Liver (tissue), 9 donors: Measurements from ENCODE around the gene SH3RF3. TPM values are rescaled to one million over a fixed set of nuclear protein-coding genes. Genes with fewer than 3 reads are reported as not detected.

Experiments
- DNase-seq: peaks from one replicate; pipeline ENCODE4 v3.0.0-alpha.2; 2017; ENCODE audit warnings: low spot score
- H3K27ac ChIP-seq, 2 donors: one replicate each; pipeline ENCODE4 v1.7.0; 2013; ENCODE audit warnings: inconsistent platforms in 2 of 2, low read length in 2 of 2, control low read depth in 1 of 2, low read depth in 1 of 2, mild to moderate bottlenecking in 1 of 2
- H3K27me3 ChIP-seq, 4 donors: one replicate each; pipeline versions ENCODE4 v1.6.1 to v1.7.0; 2013; ENCODE audit warnings: low read length in 3 of 4, inconsistent platforms in 1 of 4, mild to moderate bottlenecking in 1 of 4, moderate library complexity in 1 of 4; ENCODE audit not compliant: control insufficient read depth in 4 of 4, insufficient read depth in 4 of 4
- H3K36me3 ChIP-seq, 4 donors: one replicate each; pipeline versions ENCODE4 v1.6.1 to v1.7.0; 2013; ENCODE audit warnings: low read length in 3 of 4, mild to moderate bottlenecking in 3 of 4, low read depth in 1 of 4, moderate library complexity in 1 of 4; ENCODE audit not compliant: control insufficient read depth in 4 of 4, insufficient read depth in 3 of 4
- H3K4me1 ChIP-seq, 4 donors: one replicate each; pipeline versions ENCODE4 v1.6.1 to v1.7.0; 2013; ENCODE audit warnings: low read length in 3 of 4, mild to moderate bottlenecking in 3 of 4, moderate library complexity in 1 of 4; ENCODE audit not compliant: control insufficient read depth in 4 of 4, insufficient read depth in 4 of 4
- H3K4me3 ChIP-seq, 3 donors: one replicate each; pipeline versions ENCODE4 v1.6.1 to v1.7.0; 2013; ENCODE audit warnings: low read length in 3 of 3, control low read depth in 1 of 3, low read depth in 1 of 3, mild to moderate bottlenecking in 1 of 3
- H3K9ac ChIP-seq, 2 donors: one replicate each; pipeline ENCODE4 v1.7.0; 2013; ENCODE audit warnings: low read length in 2 of 2, mild to moderate bottlenecking in 2 of 2, moderate library complexity in 2 of 2, control low read depth in 1 of 2, low read depth in 1 of 2
- H3K9me3 ChIP-seq, 4 donors: one replicate each; pipeline versions ENCODE4 v1.6.1 to v1.7.0; 2013; ENCODE audit warnings: low read length in 3 of 4; ENCODE audit not compliant: control insufficient read depth in 4 of 4
- CTCF ChIP-seq: fragments of 150-350 bp; IDR thresholded peaks from 2 replicates; pipeline ENCODE4 v1.5.1; 2017; ENCODE audit warnings: improper control_type of control experiment, low read depth, low read length; ENCODE audit not compliant: missing input control
- EGR1 ChIP-seq, 2 donors: IDR thresholded peaks; 2 replicates each; pipeline ENCODE4 v1.6.1; 2016 to 2018; ENCODE audit warnings: antibody characterized with exemption in 2 of 2, low read depth in 2 of 2
- FOXA1 ChIP-seq: IDR thresholded peaks from 2 replicates; pipeline ENCODE4 v1.6.1; 2016; ENCODE audit warnings: antibody characterized with exemption
- GABPA ChIP-seq, 2 donors: IDR thresholded peaks in 1 of 2; conservative IDR thresholded peaks in 1 of 2; 2 replicates each; pipeline ENCODE4 v1.6.1; 2016; ENCODE audit warnings: antibody characterized with exemption in 2 of 2, mild to moderate bottlenecking in 1 of 2, moderate library complexity in 1 of 2
- HNF4A ChIP-seq, 2 donors: conservative IDR thresholded peaks; 2 replicates each; pipeline ENCODE4 v1.6.1; 2016; ENCODE audit warnings: antibody characterized with exemption in 2 of 2, mild to moderate bottlenecking in 2 of 2
- HNF4G ChIP-seq: IDR thresholded peaks from 2 replicates; pipeline ENCODE4 v1.6.1; 2016; ENCODE audit warnings: antibody characterized with exemption
- JUND ChIP-seq, 2 donors: IDR thresholded peaks; 2 replicates each; pipeline ENCODE4 v1.6.1; 2016; ENCODE audit warnings: antibody characterized with exemption in 2 of 2
- MAX ChIP-seq: IDR thresholded peaks from 2 replicates; pipeline ENCODE4 v1.6.1; 2016; ENCODE audit warnings: antibody characterized with exemption
- NR2F2 ChIP-seq: IDR thresholded peaks from 2 replicates; pipeline ENCODE4 v1.6.1; 2016; ENCODE audit warnings: antibody characterized with exemption
- RAD21 ChIP-seq, 2 donors: IDR thresholded peaks; 2 replicates each; pipeline ENCODE4 v1.6.1; 2016; ENCODE audit warnings: antibody characterized with exemption in 2 of 2, mild to moderate bottlenecking in 2 of 2
- REST ChIP-seq: IDR thresholded peaks from 2 replicates; pipeline ENCODE4 v1.6.1; 2016; ENCODE audit warnings: antibody characterized with exemption, mild to moderate bottlenecking
- RXRA ChIP-seq, 2 donors: IDR thresholded peaks; 2 replicates each; pipeline ENCODE4 v1.6.1; 2017 to 2018; ENCODE audit warnings: antibody characterized with exemption in 2 of 2, mild to moderate bottlenecking in 1 of 2
- SP1 ChIP-seq: IDR thresholded peaks from 2 replicates; pipeline ENCODE4 v1.6.1; 2018; ENCODE audit warnings: antibody characterized with exemption, mild to moderate bottlenecking
- TAF1 ChIP-seq: conservative IDR thresholded peaks from 2 replicates; pipeline ENCODE4 v1.6.1; 2016; ENCODE audit warnings: antibody characterized with exemption, mild to moderate bottlenecking
- YY1 ChIP-seq: IDR thresholded peaks from 2 replicates; pipeline ENCODE4 v1.6.1; 2016; ENCODE audit warnings: antibody characterized with exemption, mild to moderate bottlenecking
- ZBTB33 ChIP-seq: IDR thresholded peaks from 2 replicates; pipeline ENCODE4 v1.6.1; 2016; ENCODE audit warnings: antibody characterized with exemption
- WGBS: extraction: QIAGEN DNeasy Blood & Tissue Kit; methylation state at CpG from one replicate; pipeline ENCODE4 v1.1.7; 2013; 5-methylcytosine and 5-hydroxymethylcytosine counted together
- polyA plus RNA-seq, 2 donors: library from polyadenylated mRNA; stranded (reverse) in 1 of 2; unstranded in 1 of 2; fragments of 200-250 nt in 1 of 2; fragments of >200 nt in 1 of 2; fragmentation: Nextera tagmentation in 1 of 2; extraction: Ambion mirVana in 1 of 2; gene quantifications; one replicate each; pipeline versions ENCODE4 v1.2.1 to v1.2.3, GENCODE V29; 2013 to 2015
- total RNA-seq, 2 donors: library from RNA; depleted of rRNA; stranded (reverse); fragments of >200 nt; gene quantifications; one replicate each; pipeline ENCODE4 v1.2.3, GENCODE V29; 2014
- TF ChIP-seq, protein P1 (sequence below): IDR thresholded peaks from 2 replicates; pipeline ENCODE4 v1.6.1; 2016; ENCODE audit warnings: antibody characterized with exemption
- donor health status: healthy.
- donor health status: healthy.
- donor health status: healthy.
- donor health status: healthy.
- donor health status: healthy.

Gene SH3RF3
- total and polyA plus RNA-seq, 4 donors: 0.11 to 1.0 (median 0.54) TPM

DNA sequence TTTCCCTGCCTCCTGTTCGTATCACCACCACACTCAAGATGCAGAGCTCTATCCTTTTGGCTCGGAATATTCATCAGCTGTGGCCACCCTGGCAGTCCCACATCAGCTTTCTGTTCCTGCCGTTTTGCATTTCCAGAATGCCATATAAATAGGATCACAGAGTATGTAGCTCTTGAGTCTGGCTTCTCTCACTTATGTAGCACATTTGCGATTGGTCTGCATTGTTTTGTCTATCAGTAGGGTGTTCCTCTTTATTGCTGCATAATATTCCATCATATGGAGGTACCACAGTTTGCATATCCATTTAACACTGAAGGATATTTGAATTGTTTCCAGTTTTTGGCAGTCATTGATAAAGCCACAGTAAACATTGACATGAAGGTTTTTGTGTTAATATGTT is 104.6 kb downstream of the SH3RF3 start (continued):
- no peak for TF ChIP-seq JUND (IDR thresholded peaks at IDR 0.05)
- TF ChIP-seq TAF1: no peak
- no peak for TF ChIP-seq MAX
- TF ChIP-seq HNF4G: no peak
- no peak for TF ChIP-seq NR2F2

DNA sequence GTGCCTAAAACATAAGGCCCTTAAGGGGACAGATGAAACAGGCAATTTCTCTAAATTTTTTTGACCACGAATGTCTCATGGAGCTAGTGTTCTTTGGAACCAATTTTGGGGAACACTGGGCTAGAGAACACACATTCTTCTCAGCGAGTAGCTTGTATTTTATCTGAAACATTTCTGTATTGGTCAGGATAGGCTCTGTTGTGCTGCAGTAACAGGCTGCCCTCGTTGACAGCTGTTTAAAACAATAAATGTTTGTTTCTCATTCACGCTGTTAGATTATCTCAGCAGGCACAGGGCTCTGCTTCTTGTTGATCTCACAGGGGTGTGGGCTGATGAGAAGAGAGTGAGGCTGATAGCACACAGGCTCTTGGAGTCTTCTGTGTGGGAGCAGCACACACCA is 105.3 kb downstream of the SH3RF3 start:
- H3K36me3 ChIP-seq: no peaks in the 10 kb centered on the region
- DNase-seq: no peak
- no peak overlapping the region for H3K4me3 ChIP-seq
- WGBS: 94% methylated on average over 4 of the region's 4 CpGs
- H3K27me3 ChIP-seq: no peaks in the 10 kb centered on the region
- TF ChIP-seq HNF4A (conservative IDR thresholded peaks at IDR 0.05): no peak
- no peak for TF ChIP-seq FOXA1
- no peak for TF ChIP-seq NR2F2
- no peak for TF ChIP-seq YY1
- TF ChIP-seq, protein P1, sequence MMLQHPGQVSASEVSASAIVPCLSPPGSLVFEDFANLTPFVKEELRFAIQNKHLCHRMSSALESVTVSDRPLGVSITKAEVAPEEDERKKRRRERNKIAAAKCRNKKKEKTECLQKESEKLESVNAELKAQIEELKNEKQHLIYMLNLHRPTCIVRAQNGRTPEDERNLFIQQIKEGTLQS: no peak
- no peak for TF ChIP-seq SP1
- no peak for TF ChIP-seq RAD21 (IDR thresholded peaks at IDR 0.05)
- TF ChIP-seq REST: no peak
- TF ChIP-seq RXRA (IDR thresholded peaks at IDR 0.05): no peak
- TF ChIP-seq GABPA (IDR thresholded peaks at IDR 0.05 in 1 of 2, conservative IDR thresholded peaks at IDR 0.05 in 1 of 2): no peak
- no peak for TF ChIP-seq HNF4G
- TF ChIP-seq CTCF: no peak
- H3K4me1 ChIP-seq: peaks cover 0 to 4% (median 0%) of the 10 kb centered on the region in 4 donors
- H3K27ac ChIP-seq: no peak overlapping the region
- no peak overlapping the region for H3K9ac ChIP-seq
- H3K9me3 ChIP-seq: no peaks in the 10 kb centered on the region

DNA sequence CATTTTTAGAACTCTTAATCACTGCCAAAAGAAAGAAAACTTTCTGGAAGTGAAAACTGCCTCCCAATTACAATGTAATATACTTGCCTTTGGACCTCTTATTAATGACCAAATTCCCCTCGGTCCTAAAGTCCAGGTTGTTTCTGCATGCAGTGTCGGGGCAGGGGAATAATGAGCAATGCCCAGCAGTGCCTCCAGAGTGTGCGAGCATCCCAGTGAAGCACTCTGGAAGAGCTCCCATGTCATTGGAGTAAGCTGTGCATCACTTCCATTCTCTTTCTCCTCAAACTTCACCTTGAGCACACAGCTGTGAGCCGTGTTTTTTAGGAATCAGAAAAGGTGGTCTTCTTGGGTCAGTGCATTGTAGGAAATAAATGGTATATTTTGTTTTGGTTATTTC is 107.1 kb downstream of the SH3RF3 start:
- H3K4me1 ChIP-seq: peaks cover 0 to 4% (median 0%) of the 10 kb centered on the region in 4 donors
- no peaks in the 10 kb centered on the region for H3K9me3 ChIP-seq
- WGBS: 92% methylated on average over 4 of the region's 4 CpGs
- no peak for DNase-seq
- TF ChIP-seq EGR1 (IDR thresholded peaks at IDR 0.05; ENCODE audit: low read depth in 2 of 2): no peak
- TF ChIP-seq MAX: no peak
- TF ChIP-seq ZBTB33: no peak
- TF ChIP-seq REST: no peak
- TF ChIP-seq, protein P1: no peak
- no peak for TF ChIP-seq NR2F2
- TF ChIP-seq TAF1: no peak
- TF ChIP-seq RAD21 (IDR thresholded peaks at IDR 0.05): no peak
- TF ChIP-seq SP1: no peak
- no peaks in the 10 kb centered on the region for H3K27me3 ChIP-seq
- H3K36me3 ChIP-seq: no peaks in the 10 kb centered on the region
- H3K9ac ChIP-seq: no peak overlapping the region
- no peak overlapping the region for H3K4me3 ChIP-seq
- no peak overlapping the region for H3K27ac ChIP-seq
